ENCODE measurements around the gene MCM8.

MCM8 gene

DNA sequence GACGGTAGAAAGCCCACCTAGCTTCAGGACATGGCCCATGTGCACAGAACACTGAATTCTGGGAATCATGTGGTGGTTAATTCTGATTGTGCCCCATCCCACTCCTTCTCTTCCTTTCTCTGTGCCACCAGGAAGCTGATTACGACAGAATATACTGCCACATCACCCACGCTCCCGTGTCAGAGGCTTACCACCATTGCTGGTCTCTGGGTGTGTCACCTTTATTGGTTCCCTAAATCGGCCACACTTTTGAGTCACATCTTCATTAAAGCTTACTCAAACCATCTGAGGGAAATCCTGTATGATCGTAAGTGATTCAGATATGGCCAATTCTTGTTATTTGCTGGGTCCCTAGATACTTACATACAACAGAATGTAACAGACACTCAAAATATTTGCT is 3.2 kb upstream of the MCM8 start:
- DNase-seq (ENCODE audit: low read depth in 2 of 2), result peak in 1 of 2 donors; percentile 57

DNA sequence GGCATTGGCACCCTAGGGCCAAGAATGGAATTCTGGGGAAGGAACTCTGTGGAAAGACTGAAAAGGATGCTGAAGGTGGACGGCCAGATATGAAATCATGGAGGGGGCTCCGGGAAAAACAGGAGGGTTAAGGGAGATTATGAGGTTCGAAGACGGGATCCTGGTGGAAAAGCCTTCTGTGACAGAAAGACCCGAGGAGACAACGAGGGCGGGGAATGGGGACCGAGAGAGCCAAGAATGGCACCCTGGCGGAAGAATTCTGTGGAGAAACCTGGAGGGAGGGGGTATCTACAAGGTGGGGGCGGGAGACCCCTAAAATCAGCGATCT is 545 bp upstream of the MCM8 start:
- DNase-seq (ENCODE audit: low read depth in 2 of 2), result no peak

GRCh38 chr20:5967469-5967868 is 17.0 kb downstream of the MCM8 start:
- DNase-seq (ENCODE audit: low read depth in 2 of 2), result no peak

GRCh38 chr20:5968462-5968861 is 18.0 kb downstream of the MCM8 start:
- no peak for DNase-seq (ENCODE audit: low read depth in 2 of 2)

GRCh38 chr20:5969348-5969935 is 19.0 kb downstream of the MCM8 start:
- DNase-seq (ENCODE audit: low read depth in 2 of 2), result no peak

DNA sequence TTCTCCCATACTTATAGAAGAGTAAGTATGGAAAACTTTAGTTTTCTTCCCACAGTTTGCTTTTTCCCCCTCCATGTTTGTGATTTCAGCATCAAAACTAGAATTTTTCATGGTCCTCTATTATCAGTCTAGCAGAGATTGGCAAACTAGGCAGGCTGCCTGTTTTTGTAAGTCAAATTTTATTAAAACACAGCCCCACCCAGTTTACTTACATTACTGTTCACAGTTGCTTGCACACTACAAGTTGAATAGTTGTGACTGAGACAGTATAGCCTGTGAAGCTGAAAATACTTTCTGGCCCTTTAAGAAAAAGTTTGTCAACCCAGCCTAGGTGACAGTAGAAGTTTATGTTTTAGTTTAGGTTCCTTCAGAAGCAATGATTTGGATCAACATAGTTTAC is 19.5 kb downstream of the MCM8 start:
- no peak for DNase-seq (ENCODE audit: low read depth in 2 of 2)

GRCh38 chr20:5970381-5970780 is 19.9 kb downstream of the MCM8 start:
- no peak for DNase-seq (ENCODE audit: low read depth in 2 of 2)

DNA sequence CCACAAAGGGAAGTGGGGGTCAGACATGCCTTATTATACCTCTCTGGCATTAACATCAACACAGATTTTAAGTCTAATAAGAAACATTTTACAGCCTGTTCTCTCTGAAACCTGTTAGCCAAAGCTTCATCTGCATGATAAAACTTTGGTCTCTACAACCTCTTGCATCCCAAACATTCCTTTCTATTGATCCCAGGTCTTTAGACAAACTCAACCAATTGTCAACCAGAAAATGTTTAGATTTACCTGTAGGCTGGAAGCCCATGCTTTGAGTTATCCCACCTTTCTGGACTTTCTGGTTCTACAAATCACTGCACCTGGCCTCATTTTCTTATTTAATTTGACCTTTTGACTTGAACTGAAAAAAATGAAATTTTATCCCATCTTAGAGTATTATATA is 20.8 kb downstream of the MCM8 start:
- DNase-seq (ENCODE audit: low read depth in 2 of 2), result no peak

- no peak for DNase-seq (ENCODE audit: low read depth in 2 of 2)
Observed at GRCh38 chr20:5973172-5973571, 22.7 kb downstream of the MCM8 start.

DNA sequence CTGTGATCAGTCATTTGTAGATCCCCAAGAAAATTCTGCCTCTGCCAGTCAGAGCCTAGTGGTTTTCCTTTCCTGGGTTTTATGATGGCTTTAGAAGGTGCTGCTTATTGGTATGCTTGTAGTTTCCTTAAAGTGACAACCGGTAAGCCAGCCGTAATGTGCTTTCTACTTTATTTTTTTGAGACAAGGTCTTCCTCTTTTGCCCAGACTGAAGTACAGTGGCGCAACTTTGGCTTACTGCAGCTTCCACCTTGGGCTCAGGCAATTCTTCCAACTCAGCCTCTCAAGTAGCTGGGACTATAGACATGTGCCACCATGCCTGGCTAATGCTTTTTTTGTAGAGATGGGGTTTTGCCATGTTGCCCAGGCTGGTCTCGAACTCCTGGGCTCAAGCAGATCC is 23.5 kb downstream of the MCM8 start:
- DNase-seq (ENCODE audit: low read depth in 2 of 2), result no peak

DNA sequence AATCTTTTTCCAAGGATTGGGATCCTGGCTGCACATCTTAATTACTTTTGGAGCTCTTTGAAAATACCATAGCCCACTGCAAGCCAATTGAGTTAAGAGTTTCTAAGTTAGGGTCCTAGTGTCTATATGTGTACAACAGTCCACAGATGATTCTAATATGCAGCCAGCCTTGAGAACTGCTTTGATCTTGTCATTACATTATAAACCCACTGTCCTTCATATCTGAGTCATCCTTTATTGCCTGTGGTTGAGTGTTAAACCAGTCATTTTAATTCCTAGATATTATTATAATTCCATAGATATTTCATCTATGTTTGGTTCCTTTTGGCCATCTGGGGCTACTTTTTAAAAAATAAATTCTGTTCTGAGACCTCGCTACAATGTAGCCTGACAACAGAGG is 24.1 kb downstream of the MCM8 start:
- no peak for DNase-seq (ENCODE audit: low read depth in 2 of 2)

DNA sequence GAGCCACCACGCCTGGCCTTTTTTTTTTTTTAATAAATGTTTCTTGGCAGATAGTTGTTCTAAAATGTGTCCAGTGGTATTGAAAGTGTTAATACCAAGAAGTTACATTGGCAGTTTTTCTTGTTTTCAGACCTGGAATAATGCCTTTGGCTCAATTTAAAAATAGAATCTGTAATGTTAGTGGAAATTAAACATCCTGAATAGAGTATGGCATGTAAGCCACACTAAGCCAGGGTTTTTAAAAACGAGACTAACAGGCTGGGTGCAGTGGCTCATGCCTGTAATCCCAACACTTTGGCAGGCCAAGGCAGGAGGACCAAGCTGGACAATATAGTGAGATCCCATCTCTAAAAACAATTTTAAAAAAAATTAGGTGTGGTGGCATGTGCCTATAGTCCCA is 25.3 kb downstream of the MCM8 start:
- DNase-seq (ENCODE audit: low read depth in 2 of 2), result no peak

- no peak for DNase-seq (ENCODE audit: low read depth in 2 of 2)
Observed at GRCh38 chr20:5977223-5977622, 26.8 kb downstream of the MCM8 start.

DNA sequence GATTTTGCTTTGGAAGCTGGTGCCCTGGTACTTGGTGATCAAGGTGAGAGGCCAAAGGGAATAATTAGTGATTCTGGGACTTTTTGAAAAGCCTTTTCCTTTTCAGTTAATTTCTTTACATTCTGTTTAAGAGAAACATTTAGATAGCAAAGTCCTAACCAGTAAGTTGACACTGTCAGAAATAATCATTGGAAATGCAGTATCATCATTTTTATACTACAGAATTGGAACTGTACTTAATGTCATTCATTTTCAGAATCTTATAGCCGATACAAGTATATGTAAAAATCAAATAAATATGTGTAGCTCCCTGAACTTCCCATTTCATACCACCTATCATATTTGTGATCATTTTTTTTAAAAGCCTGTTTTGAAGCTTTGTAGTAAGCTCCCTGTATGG is 27.5 kb downstream of the MCM8 start:
- DNase-seq (ENCODE audit: low read depth in 2 of 2), result no peak

DNA sequence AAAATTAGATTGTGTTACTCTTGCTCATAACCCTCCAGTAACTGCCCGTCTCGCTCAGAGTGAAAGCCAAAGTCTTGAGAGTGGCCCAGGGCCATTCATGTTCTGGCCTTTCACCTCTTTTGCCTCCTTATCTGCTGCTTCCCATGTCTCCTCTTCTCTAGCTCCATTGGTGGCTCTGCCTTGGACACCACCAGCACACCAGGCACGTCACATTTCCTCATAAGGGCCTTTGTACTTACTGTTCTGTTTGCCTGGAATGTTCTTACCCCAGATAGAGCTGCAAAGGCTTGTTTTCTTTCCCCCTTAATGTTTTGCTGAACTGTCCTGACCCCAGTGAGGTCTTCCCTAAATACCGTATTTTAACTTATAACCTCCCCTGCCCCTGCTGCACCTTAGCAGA is 29.3 kb downstream of the MCM8 start:
- DNase-seq (ENCODE audit: low read depth in 2 of 2), result no peak

DNA sequence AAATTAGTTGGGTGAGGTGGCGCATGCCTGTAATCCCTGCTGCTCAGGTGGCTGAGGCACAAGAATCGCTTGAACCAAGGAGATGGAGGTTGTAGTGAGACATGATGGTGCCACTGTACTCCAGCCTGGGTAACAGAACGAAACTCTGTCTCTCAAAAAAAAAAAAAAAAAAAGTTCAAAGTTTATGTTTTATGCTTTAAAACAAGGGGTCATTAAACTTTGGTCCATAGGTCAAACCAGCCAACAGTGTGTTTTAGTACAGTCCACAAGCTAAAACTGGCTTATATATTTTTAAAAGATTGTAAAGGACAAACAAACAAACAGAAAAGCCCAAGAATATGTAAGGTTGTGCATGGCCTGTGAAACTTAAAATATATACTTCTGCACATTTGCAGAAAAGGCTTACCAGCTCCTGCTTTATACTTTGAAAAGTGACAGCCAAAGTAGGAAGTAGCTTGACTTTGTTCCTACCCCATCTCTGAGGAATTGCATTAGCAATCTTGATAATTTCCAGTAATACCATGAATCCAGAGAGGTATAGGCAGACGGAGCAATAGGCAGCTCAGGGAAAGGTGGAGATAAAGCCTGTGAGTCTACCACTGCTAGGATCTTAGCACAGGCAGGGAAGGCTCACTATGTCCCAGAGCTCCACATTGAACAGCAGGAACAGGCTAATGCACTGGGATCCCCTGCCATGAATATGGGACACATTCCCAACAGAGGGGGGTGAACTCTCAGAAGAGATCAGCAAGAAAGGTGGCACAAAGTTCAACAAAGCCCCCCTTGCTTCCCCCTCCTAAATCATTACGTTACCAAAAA is 30.5 kb downstream of the MCM8 start:
- no peak for DNase-seq (ENCODE audit: low read depth in 2 of 2)

DNA sequence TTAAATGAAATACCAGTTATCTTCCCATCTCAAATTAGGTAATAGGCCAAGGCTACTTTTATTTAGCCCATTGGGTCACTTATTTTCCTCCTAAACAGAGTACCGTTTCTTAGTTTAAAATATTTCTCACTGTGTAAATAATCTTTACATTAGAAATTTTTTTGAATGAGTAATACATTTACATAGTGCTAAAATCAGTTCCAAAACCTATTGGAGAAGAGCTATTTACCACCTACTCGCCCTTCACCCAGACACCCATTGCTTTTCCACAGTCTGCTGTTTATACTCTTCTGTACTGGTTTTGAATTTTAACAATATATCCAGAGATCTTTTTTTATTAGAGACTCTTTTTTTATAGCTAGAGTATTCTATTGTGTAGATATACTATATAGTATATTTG is 36.9 kb downstream of the MCM8 start:
- DNase-seq (ENCODE audit: low read depth in 2 of 2), result no peak

DNA sequence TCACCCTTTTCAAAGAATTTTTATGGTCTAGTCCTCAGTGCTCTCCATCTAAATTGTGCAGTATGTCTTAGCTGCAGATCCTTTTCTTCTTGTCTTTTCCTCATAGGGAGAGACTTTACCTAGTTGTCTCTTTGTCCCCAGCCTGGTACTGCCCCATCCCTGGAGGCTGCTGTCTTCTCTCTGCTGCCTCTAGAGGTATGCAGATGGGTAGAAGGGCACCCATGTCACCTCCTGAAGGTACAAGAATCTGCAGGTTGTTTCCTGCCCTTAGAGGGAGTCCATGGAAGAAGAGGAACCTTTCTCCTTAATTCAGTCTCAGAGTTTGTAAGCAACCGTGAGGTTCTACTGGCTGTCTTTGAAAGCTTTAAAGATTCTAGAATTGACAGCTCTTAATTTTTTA is 39.1 kb downstream of the MCM8 start:
- no peak for DNase-seq (ENCODE audit: low read depth in 2 of 2)

DNA sequence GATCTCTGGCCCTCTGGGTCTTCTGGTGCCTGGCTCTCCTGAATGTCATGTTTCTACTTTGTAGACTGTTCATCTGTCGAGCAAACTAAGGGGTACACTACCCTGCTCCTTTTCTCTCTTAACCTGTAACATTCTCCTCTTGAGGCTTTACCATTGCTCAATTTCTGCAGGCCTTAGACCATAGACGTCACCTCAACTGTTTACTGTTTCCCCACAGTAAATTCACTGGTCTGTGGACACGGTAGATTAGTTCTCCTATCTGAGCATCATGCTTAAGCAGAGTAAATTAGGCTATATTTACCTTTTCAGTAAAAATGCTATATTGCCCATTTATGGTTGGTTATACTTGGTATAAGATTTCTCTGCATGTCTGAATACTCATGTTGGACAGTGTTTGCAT is 40.5 kb downstream of the MCM8 start:
- DNase-seq (ENCODE audit: low read depth in 2 of 2), result no peak

DNA sequence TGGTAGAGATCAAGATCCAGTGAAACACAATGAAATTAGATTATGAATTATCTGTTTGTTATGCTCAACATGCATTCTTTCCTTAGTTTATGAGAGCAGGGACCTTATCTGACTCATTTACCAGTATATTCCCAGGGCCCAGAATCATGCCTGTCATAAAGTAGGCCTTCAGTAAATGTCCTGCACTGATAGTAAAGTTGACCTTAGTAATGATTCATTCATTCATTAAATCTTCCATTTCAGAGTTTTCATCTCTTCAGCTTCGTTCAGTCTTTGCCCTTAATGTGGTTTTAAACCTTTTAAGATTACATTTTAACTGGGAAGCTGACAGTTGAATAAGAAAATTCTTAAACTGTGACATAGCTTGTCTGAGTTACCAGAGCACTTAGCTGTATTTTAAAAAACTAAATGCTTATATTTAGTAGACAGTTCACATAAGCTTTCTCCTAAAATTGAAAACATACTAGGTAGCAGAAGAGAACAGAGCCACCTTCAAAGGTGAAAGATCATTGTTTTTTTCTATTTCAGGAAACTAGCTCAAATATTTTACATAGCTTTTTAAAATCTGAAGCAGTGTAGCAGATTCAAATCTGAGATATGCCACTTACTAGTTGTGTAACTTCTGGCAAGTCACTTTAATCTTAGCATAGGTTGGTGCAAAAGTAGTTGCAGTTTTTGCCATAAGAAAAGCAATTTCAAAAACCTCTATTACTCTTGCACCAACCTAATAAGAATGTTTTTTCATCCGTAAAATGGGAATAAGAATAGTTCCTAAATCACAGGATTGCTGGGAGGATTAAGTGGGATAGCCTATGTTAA is 41.4 kb downstream of the MCM8 start:
- no peak for DNase-seq (ENCODE audit: low read depth in 2 of 2)

DNA sequence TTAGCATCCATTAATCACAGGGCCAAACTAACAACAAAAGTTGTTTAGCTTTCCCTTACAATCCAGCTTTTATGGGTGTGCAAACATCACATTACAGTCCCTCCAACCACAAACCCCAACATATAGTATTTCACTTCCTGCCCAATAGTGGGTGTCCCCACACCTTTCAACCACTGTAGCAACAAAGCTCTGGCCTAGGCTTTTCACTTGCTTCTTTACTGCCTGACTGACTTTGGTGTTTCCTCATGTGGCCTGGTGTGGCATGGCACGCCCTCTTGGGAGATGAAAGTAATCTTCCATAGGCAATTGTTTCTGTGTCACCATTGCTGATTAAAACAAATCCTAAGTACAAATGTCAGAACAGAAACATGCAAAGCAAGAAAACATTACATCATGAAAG is 46.3 kb downstream of the MCM8 start:
- DNase-seq (ENCODE audit: low read depth in 2 of 2), result peak in 1 of 2 donors; percentile 11

GRCh38 chr20:5999783-6000182 is 49.3 kb downstream of the MCM8 start:
- DNase-seq (ENCODE audit: low read depth in 2 of 2), result no peak

DNA sequence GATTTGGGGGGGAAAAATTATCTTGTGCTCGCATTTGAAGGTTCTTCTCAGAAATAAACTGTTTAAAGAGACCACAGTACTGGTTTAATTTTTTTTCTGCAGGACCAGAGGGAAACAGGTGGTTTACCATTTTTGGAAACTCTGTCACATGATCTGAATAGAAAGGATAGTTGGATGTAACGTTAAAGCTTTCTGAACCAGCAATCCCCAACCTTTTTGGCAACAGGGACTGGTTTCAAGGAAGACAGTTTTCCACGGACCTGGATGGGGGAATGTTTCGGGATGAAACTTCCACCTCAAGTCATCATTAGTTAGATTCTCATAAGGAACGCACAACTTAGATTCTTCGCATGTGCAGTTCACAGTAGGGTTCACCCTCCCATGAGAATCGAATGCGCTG is 50.4 kb downstream of the MCM8 start:
- no peak for DNase-seq (ENCODE audit: low read depth in 2 of 2)

Measured in stimulated activated CD8-positive, alpha-beta memory T cell treated with anti-CD3 and anti-CD28 coated beads, Interleukin-2, amount 100 ng/mL, for 48 hours (primary cell).